AG09309 (cell line): Measurements from ENCODE around the gene FOXP4.

Source experiments
- DNase-seq: peaks from one replicate; pipeline ENCODE4 v3.0.0-alpha.2; 2010; ENCODE audit warnings: low read depth
- H3K4me3 ChIP-seq: 2 replicates; pipeline ENCODE4 v1.5.1; 2011; ENCODE audit warnings: mild to moderate bottlenecking, low read depth, low read length, moderate library complexity; ENCODE audit not compliant: control insufficient read depth
- CTCF ChIP-seq: IDR thresholded peaks from 2 replicates; pipeline ENCODE4 v1.5.1; 2011; ENCODE audit warnings: mild to moderate bottlenecking, low read depth, low read length, inconsistent platforms; ENCODE audit not compliant: insufficient read depth, control insufficient read depth; ENCODE audit errors: missing control alignments

The FOXP4 gene

GRCh38 chr6:41522780-41523548 lies 23.2 kb upstream of the FOXP4 start:
- no peak for DNase-seq
- TF ChIP-seq CTCF = no peak
- H3K4me3 ChIP-seq = no peak overlapping the region

GRCh38 chr6:41523915-41524633 lies 22.1 kb upstream of the FOXP4 start:
- no peak for TF ChIP-seq CTCF

GRCh38 chr6:41524634-41525011 lies 21.6 kb upstream of the FOXP4 start:
- TF ChIP-seq CTCF = no peak
- no peak for DNase-seq
- no peak overlapping the region for H3K4me3 ChIP-seq

More at GRCh38 chr6:41523915-41524633, 22.1 kb upstream of the FOXP4 start:
- no peak overlapping the region for H3K4me3 ChIP-seq
- no peak for DNase-seq

GRCh38 chr6:41527721-41528408 lies 18.3 kb upstream of the FOXP4 start:
- DNase-seq = no peak

GRCh38 chr6:41528409-41528963 lies 17.7 kb upstream of the FOXP4 start:
- DNase-seq = no peak
- no peak for TF ChIP-seq CTCF
- H3K4me3 ChIP-seq = no peak overlapping the region

More at GRCh38 chr6:41527721-41528408, 18.3 kb upstream of the FOXP4 start:
- TF ChIP-seq CTCF = no peak
- H3K4me3 ChIP-seq = no peak overlapping the region

GRCh38 chr6:41529049-41529448 lies 17.1 kb upstream of the FOXP4 start:
- no peak overlapping the region for H3K4me3 ChIP-seq
- no peak for DNase-seq
- no peak for TF ChIP-seq CTCF
